ENCODE data around the gene XRN2.
"Not testable (repeated sequence)": the region's sequence is repeated elsewhere in the genome, so short reads cannot be mapped to it uniquely, and the experiment has no call there.

The XRN2 gene

GRCh38 chr20:21355981-21356380 lies 52.9 kb downstream of the XRN2 start:
- no peak for DNase-seq

- no peak for DNase-seq
Observed at GRCh38 chr20:21356386-21356785, 53.3 kb downstream of the XRN2 start.

- no peak for DNase-seq
Observed at GRCh38 chr20:21357844-21358243, 54.7 kb downstream of the XRN2 start.

GRCh38 chr20:21358737-21359136 lies 55.6 kb downstream of the XRN2 start:
- DNase-seq, result no peak

GRCh38 chr20:21360705-21361104 lies 57.6 kb downstream of the XRN2 start:
- DNase-seq, result no peak

DNA sequence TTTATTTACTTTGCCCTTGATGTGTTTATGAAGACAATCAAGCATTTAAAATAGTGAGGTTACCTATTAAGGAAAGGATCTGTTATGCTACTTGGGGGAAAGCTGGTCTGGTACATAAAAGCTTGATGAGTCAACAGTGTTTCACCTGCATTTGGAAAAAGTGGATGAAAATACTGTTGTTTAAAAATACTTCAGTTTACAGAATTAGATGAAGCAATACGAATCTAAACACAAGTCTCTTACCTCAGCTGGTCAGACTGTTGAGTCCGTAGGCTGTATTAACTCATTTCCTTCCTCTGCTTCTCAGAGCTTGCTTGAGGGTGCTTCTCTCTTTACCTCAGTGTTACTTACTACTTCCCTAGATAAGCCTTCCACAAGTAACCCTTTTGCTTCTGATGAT lies 58.1 kb downstream of the XRN2 start:
- DNase-seq, result no peak

DNA sequence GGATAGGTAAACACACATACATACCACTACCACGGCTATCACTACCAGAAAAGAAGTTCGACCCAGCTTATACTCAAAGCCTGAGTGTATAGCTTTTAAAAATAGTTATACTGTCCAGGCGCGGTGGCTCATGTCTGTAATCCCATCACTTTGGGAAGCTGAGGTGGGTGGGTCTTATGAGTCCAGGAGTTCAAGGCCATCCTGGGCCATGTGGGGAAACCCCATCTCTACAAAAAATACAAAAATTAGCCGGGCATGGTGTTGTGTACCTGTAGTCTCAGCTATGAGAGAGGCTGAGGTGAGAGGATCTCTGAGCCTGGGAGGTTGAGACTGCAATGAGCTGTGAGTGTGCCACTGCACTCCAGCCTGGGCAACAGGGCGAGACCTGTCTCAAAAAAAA lies 61.3 kb downstream of the XRN2 start:
- no peak for DNase-seq

GRCh38 chr20:21365771-21366170 lies 62.6 kb downstream of the XRN2 start:
- no peak for DNase-seq

DNA sequence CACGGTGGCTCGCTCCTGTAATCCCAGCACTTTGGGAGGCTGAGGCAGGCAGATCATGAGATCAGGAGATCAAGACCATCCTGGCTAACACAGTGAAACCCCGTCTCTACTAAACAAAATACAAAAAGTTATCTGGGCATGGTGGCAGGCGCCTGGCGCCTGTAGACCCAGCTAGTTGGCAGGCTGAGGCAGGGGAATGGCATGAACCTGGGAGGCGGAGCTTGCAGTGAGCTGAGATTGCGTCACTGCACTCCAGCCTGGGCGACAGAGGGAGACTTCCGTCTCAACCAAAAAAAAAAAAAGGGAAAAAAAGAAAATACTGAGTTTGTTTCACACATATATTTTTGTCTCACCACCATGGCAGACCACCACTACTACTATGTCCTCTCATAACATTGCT lies 63.1 kb downstream of the XRN2 start:
- not testable (repeated sequence) for DNase-seq

- no peak for DNase-seq
Observed at GRCh38 chr20:21368791-21369190, 65.7 kb downstream of the XRN2 start.

DNA sequence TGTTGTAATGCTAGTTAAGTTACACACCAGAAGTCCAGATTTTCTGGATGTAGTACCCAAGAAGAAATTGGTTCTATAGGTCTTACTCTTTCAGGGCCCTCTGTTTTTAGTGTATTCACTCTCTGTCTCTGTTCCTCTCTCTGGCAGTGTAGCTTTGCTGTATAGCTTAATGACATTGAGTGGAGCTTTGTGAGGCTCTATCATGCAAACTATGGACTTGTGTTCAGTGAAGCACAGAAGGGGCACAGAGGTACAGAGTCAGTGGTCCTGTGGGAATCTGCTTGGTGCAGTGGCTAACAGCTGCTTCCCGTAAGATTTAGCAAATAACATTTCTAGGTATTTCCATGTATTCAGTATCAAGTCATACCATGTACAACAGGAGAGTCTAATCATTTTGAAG lies 68.1 kb downstream of the XRN2 start:
- no peak for DNase-seq

DNA sequence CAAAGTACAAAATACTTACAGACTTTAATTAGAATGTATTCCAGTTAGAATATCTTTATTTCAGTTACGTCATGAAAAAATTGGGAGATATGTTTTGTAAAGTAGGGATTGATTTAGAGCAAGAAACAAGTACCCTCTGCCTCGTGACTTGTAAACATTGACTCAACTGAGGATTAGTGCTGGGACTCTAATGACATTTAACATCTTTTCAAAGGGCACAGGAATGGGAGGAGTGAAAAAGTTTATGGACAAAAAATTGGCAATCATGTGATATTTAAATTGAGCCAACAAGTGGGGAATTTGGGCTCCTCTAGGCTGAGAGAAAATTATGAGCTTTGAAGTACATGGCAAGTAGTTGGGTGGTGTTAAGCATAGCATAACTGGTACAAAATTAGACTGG lies 68.9 kb downstream of the XRN2 start:
- no peak for DNase-seq

- DNase-seq, result no peak
Observed at GRCh38 chr20:21373436-21373835, 70.3 kb downstream of the XRN2 start.

GRCh38 chr20:21376626-21377025 lies 73.5 kb downstream of the XRN2 start:
- DNase-seq, result no peak

GRCh38 chr20:21377701-21378100 lies 74.6 kb downstream of the XRN2 start:
- DNase-seq, result no peak

DNA sequence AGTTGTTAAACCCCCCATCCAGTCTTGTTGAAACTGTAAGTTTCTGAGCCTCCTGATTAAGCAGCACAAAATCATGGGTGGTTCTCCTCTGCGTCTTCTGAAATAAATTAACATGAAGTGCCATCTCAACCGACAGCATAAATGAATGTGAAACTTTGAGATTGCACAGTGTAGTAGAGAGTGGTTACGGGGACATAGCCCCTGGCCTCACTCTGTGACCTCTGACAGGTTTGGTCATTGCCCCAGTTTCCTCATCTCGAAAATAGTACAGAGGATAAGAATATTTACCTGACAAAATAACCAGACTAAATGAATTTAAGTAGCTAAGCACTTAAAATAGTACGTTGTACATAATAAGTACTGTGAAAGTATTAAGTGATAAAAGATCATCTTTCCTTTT lies 75.1 kb downstream of the XRN2 start:
- DNase-seq, result no peak

DNA sequence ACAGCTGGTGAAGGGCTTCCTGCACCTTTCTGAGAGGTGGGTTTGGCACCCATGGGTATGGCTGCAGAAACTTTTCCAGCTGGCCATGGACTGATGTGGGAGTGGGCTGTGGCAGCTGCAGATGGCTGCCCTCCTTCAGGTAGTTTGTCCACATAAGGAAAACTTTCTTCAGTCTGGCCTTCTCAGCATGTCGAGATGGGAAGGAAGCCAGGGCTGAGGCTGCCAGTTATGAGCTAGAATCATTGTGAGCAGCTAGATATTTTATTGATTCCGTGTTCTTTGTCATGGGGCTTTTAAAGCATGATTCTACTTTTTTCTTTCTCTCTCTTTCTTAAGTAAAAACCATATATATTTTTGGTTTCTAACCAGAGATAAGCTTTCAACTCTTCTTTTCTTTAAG lies 77.6 kb downstream of the XRN2 start:
- no peak for DNase-seq

DNA sequence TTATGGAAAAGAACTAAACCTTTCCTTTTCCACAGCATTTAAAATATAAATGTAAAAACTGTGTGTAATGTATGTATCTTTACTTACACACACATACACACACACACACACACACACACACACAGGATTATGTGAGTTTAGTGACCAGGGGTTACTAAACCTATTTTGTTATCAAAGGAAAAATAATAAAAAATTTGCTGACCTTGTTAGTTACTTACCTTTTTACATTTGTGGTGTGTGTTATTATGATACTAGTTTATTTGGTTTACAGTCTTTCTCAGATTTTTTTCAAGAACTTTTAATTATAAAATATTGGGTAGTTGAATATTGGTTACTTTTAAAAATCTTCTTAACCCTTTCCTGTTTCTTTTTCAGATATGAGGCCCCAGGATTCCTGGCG lies 78.5 kb downstream of the XRN2 start:
- no peak for DNase-seq

DNA sequence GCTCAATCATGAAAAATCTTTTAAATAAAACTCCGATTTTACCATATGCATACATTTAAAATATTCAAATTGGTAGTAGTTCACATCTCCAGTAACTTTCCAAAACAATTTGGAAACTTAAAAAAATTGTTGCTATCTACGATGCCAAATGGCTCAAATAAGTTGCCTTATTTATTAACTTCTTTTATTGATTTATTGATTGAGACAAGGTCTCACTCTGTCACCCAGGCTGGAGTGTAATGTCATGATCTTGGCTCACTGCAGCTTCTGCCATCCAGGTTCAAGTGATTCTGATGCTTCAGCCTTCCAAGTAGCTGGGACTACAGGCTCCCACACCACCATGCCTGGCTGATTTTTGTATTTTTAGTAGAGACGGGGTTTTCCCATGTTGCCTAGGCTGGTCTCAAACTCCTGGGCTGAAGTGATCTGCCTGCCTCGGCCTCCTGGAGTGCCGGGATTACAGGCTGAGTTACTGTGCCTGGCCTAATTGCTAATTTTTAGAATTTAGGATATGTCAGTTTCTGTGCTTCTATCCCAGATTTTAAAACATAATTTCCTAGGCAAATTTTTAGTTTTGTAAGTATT lies 81.3 kb downstream of the XRN2 start:
- DNase-seq, result no peak

DNA sequence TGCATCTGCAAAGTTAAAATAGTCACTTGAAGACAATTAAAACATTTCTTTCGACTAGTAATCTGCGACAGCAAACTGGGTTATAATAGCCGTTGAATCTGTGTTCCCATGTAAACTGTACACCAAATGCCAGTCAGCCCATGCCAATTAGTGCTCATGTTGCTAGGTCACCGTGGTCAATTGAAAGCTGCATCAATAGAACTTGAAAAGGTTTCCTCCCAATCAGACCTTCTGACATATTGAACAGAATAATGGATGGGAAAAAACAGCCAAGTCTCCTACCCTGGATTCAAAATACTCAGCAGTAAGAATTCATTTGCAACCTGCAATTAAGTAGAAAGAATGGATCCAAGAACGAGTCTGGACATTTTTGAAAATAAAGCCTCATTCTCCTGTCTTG lies 83.0 kb downstream of the XRN2 start:
- DNase-seq, result no peak

DNA sequence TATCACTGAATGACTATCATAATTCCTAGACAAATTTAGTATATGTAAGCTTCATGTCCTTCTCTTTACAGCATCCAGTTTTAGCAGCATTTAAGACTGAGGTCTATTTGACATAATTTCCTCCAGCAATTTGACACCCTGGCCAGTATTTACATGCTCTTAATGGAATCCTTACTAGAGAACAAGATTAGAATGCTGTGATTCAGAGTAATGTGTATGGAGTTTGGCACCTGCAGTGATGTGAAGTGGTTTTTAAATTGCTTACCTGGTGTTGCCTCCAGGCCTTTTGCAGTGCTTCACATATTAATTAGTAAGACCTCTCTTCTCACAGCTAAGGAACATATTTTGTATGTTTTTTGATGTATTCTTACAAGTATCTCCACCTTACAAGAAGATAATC lies 84.4 kb downstream of the XRN2 start:
- no peak for DNase-seq

DNA sequence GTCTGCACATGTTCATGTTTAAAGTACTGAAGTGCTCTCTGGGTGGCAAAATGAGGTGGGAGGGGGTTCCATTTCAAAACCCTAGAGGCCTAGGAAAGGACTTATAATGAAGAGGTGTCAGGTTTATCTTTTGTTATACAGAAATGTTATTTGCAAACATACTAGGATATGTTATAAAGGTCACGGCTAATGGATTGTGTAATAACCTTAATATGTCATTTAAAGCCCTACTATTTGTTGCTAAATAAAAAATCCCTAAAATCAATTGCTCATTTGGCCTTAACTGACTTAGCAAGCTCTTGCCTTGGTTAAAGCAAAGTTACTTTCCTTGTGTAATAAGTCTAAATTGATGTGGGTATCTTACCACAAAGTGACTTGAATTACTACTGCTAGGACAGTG lies 85.4 kb downstream of the XRN2 start:
- no peak for DNase-seq

DNA sequence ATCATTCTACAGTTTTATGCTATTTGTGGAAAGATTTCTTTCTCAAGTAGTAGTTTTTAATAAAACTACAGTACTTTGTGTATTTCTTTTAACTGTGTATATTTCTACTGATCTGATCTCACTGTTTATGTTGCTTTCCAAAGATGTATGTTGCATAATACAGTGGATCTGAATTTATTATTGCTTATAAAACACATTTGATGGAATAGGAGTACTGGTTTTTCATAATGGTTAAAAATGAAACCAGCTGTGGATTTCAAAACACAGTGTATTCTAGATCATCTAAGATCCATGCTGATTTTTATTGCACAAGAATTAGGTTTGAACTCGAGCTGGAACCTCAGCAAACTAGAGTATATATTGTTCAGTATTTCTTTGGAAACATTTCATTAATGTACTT lies 86.2 kb downstream of the XRN2 start:
- no peak for DNase-seq

DNA sequence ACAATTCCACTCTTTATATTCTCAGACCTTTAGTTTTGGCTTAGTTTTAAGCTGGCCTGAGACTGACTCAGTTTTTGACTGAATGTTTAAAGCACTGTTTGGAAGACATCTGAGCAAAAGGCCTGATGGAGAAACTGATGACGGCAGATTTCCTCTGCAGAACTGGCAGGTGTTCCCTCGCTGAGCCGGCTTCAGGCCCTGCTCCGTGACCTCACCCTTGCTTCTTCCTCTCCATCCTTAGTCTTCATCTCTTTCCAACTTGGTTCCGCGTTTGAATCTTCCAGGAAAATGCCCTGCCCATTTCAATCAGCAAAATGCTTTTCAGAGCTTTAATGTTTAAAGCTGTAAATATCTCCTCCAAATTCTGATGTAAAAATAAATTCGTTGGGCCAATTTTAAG lies 87.6 kb downstream of the XRN2 start:
- DNase-seq, result no peak

- DNase-seq, result no peak
Observed at GRCh38 chr20:21391185-21391971, 88.2 kb downstream of the XRN2 start.

Data from CD4-positive, alpha-beta T cell treated with Interleukin-12 subunit alpha and Interleukin-12 subunit beta, for 1 hour (primary cell).